K562 treated with DMSO at 1 percent for 4 hours (cell line): ENCODE measurements around the gene ANKRD62. TPM values are rescaled to one million over a fixed set of nuclear protein-coding genes. Genes with fewer than 3 reads are reported as not detected.

ENCODE experiments used
- total RNA-seq: library from RNA; unstranded; fragments of 300-600 nt; gene quantifications from 2 replicates; pipeline ENCODE4 v1.2.3, GENCODE V29; 2022; ENCODE audit not compliant: insufficient read depth

The ANKRD62 gene
- total RNA-seq: 0.42 TPM in 1 of 2 replicates, not detected in the other

GRCh38 chr18:12093520-12094257, at the start of gene ANKRD62:
TSS of gene ANKRD62 (plus strand) at chr18:12093843. CDS start at chr18:12094018, 175 bp downstream.

Other genes starting within 250 kb of the ANKRD62 start
- gene CHMP1B, start 242.4 kb upstream of the ANKRD62 start, total RNA-seq: 23.7 and 26.2 TPM in 2 replicates
- gene MPPE1, start 185.5 kb upstream of the ANKRD62 start, total RNA-seq: 14.8 and 18.4 TPM in 2 replicates
- 8.8 and 14.2 TPM in 2 replicates for gene IMPA2, start 112.3 kb upstream of the ANKRD62 start, total RNA-seq
- not detected in 2 replicates for gene CIDEA, start 160.5 kb downstream of the ANKRD62 start, total RNA-seq
- gene TUBB6, start 214.4 kb downstream of the ANKRD62 start, total RNA-seq: 138 and 143 TPM in 2 replicates